Kasumi-1 (cell line): ENCODE results near the gene HACE1.
A peak's percentile ranks its signal among the peaks of the same experiment; 100 is the strongest.
"Not testable (repeated sequence)": the region's sequence is repeated elsewhere in the genome, so short reads cannot be mapped to it uniquely, and the experiment has no call there.

Source experiments
- DNase-seq, 2 experiments: peaks; one replicate each; lab custom pipeline; 2025; lab: John Stamatoyannopoulos, UW

HACE1 gene, protein sequence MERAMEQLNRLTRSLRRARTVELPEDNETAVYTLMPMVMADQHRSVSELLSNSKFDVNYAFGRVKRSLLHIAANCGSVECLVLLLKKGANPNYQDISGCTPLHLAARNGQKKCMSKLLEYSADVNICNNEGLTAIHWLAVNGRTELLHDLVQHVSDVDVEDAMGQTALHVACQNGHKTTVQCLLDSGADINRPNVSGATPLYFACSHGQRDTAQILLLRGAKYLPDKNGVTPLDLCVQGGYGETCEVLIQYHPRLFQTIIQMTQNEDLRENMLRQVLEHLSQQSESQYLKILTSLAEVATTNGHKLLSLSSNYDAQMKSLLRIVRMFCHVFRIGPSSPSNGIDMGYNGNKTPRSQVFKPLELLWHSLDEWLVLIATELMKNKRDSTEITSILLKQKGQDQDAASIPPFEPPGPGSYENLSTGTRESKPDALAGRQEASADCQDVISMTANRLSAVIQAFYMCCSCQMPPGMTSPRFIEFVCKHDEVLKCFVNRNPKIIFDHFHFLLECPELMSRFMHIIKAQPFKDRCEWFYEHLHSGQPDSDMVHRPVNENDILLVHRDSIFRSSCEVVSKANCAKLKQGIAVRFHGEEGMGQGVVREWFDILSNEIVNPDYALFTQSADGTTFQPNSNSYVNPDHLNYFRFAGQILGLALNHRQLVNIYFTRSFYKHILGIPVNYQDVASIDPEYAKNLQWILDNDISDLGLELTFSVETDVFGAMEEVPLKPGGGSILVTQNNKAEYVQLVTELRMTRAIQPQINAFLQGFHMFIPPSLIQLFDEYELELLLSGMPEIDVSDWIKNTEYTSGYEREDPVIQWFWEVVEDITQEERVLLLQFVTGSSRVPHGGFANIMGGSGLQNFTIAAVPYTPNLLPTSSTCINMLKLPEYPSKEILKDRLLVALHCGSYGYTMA

DNA sequence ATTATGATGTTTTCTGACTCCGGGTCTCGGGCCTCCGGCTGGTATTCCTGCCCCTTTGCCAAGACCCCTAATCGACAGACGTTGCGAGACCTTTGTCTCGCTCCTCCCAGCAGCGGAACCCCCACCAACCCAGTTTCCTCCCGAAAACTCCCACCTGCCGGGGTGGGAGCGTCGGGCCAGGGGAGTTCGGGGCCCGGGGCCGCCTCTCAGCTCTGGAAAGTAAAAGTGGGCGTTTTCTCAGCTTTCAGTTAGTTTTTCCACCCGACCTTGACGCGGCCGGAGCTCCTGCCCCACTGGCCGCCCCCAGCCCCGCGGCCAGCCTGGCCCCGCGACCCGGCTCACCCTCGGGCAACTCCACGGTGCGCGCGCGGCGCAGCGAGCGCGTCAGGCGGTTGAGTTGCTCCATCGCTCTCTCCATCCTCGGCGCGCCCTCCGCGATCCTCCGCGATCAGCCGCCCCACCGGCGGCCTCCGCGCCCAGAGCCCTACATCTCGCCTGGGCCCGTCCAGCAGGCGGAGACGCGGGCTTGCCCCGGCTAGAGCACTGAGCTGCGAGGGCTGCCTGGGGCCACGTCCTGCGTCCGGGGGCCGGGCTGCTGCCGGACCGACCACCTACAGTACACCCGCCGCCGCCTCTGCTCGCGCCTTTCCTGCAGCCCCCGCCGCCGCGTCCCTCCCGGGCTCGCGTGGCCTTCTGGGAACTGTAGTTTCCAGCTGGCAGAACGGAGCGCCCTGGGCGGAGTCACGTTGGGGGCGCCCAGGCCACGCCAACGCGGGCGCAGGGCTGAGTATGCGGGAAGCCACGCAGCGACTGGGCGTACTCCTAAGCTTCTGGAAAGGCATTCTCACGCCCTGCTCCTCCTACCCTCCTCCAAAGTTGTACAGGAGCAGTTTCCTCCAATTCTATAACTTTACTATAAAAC is at the start of gene HACE1:
TSS of gene HACE1 (minus strand) at position 695 of the 922 bp plus-strand sequence. CDS start at position 418, 277 bp downstream.
- DNase-seq, result peak; percentile 96

DNA sequence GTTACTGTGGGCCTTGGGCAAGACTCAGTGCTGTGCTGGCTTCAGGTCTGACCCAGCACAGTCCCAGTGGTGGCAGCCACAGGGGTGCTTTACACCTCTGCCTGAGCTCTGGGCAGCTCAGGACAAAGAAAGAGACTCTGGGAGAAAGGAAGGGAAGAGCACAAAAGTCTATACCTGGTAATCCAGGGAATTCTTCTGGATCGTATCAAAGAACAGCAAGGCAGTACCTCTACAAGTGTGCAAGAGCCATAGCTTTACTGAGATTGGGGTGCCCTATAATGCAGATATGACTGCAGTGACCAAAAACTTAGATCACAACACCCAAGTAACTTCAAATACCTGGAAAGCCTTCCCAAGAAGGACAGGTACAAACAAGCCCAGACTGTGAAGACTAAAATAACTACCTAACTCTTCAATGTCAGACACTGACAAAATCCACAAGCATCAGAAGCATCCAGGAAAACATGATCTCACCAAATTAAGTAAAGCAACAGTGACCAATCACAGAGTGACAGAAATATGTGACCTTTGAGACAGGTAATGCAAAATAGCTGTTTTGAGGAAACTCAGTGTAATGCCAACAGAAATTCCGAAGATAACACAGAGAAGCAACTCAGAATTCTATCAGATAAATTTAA is 49.3 kb upstream of the HACE1 start:
- DNase-seq, result no peak

DNA sequence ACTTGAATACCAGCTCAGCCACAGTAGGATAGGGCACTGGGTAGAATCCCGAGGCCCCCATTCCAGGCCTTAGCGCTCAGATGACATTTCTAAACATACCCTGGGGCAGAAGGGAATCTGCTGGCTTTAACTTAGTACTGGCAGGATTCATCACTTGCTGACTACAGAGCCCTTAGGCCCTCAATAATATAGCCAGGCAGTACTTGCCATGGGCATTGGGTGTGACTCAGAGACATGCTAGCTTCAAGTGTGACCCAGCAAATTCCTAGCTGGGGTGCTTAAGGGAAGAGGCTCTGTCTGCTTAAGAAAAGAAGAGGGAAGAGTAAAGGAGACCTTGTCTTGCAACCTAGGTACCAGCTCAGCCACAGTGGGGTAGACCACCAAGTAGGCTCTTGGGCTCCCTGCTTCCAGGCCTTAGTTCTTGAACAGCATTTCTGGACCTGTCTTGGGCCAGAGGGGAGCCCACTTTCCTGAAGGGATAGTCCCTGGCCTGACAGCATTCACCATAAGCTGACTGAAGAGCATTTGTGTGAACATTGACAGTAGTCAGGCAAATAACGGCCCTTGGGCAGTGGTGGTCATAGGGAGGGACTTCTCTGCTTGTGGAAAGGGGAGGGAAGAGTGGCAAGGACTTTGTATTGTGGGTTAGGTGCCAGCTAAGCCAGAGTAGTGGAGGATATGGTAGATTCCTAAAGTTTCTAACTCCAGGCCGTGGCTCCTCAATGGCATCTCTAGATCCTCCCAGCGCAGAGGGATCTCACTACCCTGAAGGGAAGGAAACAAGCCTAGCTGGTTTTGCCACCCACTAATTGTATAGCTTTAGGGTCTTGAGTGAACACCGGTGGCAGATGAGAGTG is 48.5 kb upstream of the HACE1 start:
- no peak for DNase-seq

DNA sequence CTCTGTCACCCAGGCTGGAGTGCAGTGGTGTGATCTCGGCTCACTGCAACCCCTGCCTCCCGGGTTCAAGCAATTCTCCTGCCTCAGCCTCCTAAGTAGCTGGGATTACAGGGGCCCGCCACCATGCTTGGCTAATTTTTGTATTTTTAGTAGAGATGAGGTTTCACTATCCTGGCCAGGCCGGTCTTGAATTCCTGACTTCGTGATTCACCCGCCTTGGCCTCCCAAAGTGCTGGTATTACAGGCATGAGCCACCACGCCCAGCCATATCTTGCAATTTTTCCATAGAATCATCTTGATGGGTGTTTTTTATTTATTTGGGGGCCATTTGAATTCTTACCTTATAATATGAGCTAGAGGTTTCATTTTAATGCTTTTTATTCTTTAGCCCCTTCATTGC is 39.2 kb upstream of the HACE1 start:
- not testable (repeated sequence) for DNase-seq

DNA sequence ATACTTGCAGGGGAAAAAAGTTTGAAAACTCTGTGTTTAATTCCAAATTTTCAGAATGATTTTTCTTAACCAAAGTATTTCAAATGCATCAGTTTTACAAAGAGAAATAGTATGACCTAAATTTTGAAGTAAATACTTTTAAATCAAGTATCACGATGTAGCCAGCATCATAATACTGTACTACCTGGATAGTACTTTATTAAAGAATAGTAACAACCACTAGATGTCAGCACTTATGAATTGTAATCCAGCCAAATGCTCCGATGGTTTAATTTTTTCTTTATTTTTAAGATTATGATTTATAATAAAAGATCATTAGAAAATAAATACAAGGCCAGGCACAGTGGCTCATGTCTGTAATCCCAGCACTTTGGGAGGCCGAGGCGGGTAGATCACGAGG is 37.2 kb upstream of the HACE1 start:
- DNase-seq, result peak; percentile 45 to 47

DNA sequence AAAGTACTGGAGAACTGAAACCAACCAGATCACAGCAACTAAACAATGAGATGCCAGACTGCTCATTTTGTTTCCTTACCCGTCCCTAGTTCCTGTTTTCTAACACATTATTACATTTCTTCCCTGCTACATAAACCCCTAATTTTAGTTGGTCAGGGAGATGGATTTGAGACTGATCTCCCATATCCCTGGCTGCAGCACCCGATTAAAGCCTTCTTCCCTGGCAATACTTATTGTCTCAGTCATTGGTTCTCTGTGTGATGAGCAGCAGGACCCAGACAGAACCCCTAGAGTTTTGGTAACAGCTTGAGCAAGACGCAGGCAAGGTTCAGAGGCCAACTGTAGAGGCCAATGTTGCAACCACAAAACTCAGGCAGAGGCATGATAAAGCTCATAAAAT is 28.3 kb upstream of the HACE1 start:
- no peak for DNase-seq

DNA sequence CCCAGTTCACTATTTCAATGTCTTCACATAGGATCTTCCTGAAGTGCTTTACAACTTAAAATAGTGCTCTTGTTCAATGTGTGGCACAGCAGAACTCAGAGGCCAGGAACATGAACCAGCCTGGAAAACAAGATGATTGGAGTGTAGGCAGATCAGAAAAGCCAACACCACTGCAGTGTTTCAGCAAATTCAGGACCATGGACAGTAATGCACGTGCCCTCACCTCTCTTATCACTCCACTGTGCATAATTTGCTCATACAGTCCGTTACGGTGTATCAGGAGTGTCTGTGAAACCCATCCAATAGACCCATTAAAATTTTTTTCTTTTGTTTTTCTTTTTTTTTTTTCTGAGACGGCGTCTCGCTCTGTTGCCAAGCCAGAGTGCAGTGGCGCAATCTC is 27.6 kb upstream of the HACE1 start:
- DNase-seq, result peak; percentile 46 to 56

DNA sequence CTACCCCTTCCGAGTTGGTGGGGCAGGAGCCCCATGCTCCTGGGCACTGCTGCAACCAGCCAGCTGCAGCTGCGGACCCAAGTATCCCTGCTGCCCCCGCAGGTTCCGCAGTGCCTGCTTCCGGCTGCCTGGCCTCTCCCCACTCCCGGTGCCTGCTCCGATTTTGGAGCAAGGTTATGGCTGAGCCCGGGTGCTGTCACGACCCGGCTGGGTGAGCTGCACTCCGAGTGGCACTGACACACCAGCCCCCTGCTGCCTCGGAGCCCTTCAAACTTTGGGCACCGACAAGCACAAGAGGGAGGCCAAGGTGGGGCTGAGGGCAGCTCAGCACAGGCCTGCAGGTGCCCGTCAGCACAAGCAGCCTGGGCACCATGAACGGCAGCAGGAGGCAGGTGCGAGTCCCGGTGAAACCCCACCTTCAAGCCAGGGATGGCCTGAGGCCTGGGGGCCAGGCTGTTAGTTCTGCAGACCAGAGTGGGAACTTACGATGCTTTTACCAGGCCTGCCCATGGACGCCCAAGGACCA is 25.9 kb upstream of the HACE1 start:
- DNase-seq, result no peak

DNA sequence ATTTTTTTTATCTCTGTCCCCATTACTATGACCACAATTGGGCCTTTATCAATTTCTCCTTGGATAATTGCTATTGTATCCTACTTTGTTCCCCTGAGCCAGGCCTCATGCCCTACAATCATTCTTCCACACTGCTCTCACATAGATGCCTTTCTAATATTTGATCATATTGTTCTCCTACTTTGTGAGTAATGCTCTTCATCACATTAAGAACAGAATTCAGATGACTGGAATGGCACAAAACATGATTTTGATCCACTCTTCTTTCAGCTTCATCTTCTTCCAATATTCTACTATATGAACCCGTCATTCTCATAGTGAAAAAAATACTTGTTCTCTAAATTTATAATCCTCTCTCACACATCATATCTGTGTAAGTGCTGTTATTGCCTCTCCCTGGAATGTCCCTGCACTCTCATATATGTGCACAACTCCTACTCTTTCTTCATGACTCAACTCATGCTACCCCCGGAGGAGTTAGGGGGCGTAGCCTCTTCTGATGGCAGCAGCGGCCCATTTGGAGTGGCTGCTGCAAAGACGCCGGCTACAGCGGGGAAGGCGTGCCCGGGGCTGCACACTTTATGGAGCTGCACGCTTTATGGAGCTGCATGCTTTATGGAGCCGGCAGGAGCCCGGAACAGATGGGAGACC is 25.3 kb upstream of the HACE1 start:
- no peak for DNase-seq

DNA sequence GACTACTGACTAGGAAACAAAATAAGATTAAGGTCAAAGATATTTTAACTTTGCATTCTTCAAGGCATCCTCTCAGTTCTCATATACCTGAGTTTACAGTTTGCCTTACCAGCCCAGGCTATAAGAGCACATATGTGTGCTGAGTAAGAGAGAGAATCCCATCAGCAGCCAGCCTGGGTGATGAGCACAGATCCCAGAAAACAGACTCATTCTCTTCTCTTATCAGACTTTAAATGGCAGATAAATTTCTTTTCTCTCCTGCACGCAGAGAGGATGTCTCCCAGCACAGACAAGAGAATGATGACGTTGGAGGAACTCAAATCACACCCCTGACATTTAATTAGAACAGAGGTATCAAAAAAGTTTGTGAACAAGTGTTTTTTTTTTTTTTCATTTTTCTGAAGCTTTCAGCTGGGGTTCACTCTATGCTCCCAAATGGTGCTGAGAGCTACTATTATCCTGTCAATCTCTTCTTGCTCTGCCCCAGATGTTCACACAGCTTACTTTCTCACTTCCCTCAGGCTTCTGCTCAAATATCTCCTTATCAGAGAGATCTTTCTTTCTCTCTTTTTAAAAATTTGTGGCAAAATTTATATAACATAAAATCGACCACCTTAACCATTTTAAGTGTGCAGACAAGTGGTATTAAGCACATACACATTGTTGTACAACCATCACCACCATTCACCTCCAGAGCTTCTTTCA is 22.4 kb upstream of the HACE1 start:
- no peak for DNase-seq

DNA sequence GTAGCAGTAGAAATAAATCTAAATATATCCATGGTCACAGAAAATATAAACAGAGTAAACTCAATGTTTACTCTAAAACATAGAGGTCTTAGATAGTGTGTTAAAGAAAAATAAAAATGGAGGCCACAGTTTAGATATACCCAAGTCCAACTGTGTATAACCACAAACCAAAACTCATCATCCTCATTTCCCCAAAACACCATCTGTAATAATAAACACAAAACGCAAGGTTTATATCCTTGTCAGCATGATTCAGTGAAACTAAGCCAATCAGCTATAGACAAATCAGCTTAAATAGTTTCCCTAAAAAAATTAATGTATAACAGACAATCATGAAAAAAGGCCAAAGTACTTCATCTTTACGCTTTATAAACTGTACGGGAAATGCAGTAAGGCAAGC is 2.7 kb upstream of the HACE1 start:
- no peak for DNase-seq

DNA sequence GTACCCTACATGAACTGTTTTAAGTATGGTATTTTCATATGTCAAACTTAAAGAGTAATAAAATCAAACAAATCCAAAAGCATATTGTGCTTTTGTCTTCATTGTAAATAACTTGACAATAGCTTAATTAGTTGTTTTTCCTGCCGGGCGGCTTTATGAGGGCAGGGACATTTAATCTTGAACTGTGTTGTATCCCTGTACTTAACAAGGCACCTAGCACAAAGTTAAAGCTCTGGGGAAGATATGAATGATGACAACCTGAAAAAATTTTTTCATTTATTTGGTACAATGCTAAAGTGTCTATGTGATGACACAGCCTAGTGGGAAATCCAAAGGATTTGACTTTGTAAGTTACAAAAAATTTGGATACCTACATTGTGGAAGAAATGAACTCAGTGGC is 502 bp upstream of the HACE1 start:
- DNase-seq, result no peak

DNA sequence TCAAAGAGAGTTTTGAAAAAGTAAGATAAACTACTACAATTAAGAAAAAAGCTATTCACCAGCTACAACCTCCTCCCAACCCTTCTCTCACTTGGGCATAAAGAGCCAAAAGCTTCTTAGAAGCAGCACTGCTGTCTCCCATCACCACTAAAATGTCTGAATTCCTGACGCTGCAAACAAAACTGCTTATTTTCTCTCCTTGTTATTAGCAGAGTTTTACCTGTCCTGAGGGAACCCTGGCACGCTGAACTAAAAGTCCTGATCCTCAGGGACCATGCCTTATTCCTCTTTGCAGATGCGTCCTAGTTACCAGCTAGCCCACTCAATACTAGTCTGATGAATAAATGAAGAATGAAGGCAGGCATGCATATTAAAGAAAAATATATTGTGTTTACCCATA is 1.1 kb downstream of the HACE1 start:
- DNase-seq, result peak; percentile 10 to 22

DNA sequence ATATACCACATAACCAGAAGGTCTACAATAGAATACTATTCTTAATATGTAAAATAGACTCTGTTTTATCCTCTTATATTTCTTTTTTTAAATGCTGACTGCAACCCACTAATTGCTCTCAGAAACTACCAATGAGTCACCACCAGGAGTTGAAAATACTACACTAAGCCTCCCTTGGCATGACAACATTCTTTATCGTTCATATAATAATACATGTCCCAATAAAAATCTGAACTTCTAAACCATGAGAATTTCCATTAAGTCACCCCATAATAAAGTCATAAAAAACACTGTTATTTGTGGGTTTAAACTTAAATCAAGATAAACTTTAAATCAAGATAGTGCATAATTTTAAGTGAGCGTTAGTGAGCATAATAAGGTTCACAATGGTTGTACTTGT is 4.2 kb downstream of the HACE1 start:
- DNase-seq, result no peak

DNA sequence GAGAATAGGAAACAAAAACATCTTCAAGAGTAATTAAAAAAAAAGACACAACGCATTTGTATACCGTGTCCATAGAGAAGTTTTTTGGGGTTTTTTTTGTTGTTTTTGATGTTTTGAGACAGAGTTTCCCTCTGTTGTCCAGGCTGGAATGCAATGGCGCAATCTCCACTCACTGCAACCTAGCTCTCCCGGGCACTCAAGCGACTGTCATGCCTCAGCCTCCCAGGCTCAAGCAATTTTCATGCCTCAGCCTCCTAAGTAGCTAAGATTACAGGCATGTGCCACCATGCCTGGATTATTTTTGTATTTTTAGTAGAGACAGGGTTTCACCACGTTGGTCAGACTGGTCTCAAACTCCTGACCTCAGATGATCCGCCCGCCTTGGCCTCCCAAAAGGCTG is 12.0 kb downstream of the HACE1 start:
- not testable (repeated sequence) for DNase-seq

DNA sequence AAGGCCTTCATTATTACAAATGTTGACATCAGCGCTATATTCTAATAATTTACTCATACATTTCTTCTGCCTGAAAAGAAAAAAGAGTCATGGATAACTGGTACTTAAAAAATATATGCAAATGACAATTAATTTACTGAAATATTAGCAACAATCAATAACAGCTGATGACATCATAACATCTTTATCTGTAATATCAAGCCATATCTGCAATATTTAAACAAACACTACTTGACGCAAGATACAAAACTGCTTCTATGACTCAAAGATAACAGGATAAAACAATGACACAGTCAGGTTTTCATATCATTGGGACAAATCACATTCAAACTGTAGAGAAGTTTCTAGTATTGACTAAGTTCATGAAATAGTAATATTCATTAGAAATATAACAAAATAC is 16.5 kb downstream of the HACE1 start:
- DNase-seq, result no peak

DNA sequence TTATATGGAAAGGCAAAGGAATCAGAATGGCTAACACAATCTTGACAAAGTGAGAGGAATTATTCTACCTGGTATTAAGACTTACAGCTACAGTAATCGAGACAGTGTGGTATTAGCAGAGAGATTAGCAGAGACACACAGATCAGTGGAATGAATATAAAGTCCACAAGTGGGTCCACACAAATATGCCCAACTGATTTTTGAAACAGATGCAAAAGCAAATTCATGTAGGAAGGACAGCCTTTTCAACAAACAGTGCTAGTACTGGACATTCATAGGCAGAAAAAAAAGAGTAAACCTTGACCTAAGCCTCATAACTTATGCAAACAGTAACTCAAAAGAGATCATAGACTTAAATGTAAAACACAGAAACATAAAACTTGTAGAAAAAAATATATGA is 22.6 kb downstream of the HACE1 start:
- DNase-seq, result no peak

DNA sequence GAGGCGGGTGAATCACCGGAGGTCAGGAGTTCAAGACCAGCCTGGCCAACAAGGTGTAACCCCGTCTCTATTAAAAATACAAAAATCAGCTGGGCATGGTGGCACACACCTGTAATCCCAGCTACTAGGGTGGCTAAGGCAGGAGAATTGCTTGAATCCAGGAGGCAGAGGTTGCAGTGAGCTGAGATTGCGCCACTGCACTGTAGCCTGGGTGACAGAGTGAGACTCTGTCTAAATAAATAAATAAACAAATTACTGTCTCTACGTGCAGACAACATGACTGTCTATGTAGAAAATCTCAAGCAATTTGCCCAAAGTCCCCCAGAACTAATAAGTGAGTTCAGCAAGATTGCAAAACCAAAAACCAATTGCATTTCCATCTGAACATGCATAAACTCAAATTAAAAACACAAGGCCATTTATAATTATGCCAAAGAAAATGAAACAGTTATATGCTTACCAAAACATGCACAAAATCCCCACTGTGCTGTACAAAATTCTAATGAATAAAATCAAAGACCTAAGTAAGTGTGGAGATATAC is 23.2 kb downstream of the HACE1 start:
- DNase-seq, result not testable (repeated sequence)

DNA sequence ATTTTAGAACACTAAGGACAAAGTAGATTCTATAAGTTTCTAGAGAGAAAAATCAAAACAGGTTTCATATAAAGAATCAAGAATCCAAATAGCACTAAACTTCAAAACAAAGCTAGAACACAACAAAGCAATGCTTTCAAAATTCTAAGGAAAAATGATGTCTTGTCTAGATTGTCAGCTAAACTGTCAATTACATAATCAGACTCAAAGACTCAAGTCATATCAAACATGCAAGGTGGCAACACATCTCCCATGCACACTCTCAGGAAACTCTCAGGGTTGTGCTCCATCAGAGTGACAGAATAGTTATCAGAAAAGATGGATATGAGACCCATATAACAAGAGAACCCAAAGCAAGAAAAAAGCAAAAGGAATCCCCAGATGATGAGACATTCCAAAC is 23.9 kb downstream of the HACE1 start:
- no peak for DNase-seq
